ENCODE data around the gene NPDC1.

GRCh38 chr9:137056739-137057415, 10.9 kb upstream of the NPDC1 start:
- TF ChIP-seq POLR2A (IDR thresholded peaks at IDR 0.05; ENCODE audit: low read length) (no peak), GATA1 (IDR thresholded peaks at IDR 0.05; ENCODE audit: low read depth, low read length) (no peak)
